Epithelial cell of proximal tubule (primary cell): Measurements from ENCODE around the gene HNRNPC. TPM values are rescaled to one million over a fixed set of nuclear protein-coding genes. Genes with fewer than 3 reads are reported as not detected.
"Not testable (repeated sequence)": the region's sequence is repeated elsewhere in the genome, so short reads cannot be mapped to it uniquely, and the experiment has no call there.

Source experiments
- DNase-seq: peaks from one replicate; pipeline ENCODE4 v3.0.0-alpha.2; 2011; ENCODE audit warnings: low read depth
- H3K4me3 ChIP-seq: 2 replicates; pipeline ENCODE4 v1.5.1; 2011; ENCODE audit warnings: low read depth, mild to moderate bottlenecking, low read length
- total RNA-seq: library from RNA; depleted of rRNA; stranded (reverse); fragments of >200 nt; gene quantifications from 2 replicates; pipeline ENCODE4 v1.2.3, GENCODE V29; 2015
- TF ChIP-seq, protein P1 (sequence below): conservative IDR thresholded peaks from 2 replicates; pipeline ENCODE4 v1.5.1; 2012; ENCODE audit warnings: low read depth, mild to moderate bottlenecking, low read length

The HNRNPC gene
- total RNA-seq, 1 donor from 2014 or later: 755 TPM

DNA sequence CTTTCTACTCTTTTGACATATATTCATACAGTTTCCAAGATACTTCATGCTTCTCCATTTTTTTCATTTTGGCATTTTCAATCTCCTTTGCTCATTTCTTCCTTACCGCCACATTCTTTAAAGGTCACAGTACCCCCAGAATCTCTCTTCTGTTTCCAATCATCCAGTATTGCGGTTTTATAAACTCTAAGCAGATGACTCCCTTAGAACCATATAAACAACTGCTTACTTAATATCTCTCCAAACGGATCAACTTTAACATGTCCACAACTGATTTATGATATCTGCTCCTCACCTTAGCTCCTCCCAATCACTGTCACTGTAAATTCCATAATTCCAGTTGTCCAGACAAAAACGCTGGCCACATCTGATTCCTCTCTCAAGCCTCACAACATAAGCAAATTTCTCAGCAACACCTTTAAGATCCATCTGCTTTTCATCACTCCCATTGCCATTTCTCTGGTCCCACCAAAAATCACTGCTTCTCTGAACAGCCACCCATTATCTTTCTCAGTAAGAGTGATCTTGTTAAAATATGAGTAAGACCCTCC, 49.6 kb downstream of the HNRNPC start:
- TF ChIP-seq, protein P1, sequence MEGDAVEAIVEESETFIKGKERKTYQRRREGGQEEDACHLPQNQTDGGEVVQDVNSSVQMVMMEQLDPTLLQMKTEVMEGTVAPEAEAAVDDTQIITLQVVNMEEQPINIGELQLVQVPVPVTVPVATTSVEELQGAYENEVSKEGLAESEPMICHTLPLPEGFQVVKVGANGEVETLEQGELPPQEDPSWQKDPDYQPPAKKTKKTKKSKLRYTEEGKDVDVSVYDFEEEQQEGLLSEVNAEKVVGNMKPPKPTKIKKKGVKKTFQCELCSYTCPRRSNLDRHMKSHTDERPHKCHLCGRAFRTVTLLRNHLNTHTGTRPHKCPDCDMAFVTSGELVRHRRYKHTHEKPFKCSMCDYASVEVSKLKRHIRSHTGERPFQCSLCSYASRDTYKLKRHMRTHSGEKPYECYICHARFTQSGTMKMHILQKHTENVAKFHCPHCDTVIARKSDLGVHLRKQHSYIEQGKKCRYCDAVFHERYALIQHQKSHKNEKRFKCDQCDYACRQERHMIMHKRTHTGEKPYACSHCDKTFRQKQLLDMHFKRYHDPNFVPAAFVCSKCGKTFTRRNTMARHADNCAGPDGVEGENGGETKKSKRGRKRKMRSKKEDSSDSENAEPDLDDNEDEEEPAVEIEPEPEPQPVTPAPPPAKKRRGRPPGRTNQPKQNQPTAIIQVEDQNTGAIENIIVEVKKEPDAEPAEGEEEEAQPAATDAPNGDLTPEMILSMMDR: no peak
- no peak overlapping the region for H3K4me3 ChIP-seq
- DNase-seq: no peak

DNA sequence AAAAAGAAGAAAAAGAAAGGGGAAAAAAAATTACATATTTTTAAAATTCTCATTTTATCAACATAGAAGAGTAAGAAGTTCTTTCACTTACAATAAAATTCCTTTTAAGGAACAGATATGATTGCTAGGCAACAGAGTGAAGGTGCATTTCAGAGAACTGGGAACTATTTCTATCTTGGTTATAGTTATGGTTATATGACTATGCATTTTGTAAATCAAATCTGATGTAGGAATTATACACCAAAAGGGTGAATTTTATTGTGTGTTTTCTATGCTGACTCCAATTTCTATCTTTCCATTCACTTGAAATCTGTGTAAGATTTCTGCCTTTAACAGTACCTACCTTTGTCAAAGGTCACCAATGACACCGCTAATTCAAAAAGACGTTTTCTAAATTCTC, 50.1 kb downstream of the HNRNPC start:
- no peak overlapping the region for H3K4me3 ChIP-seq
- TF ChIP-seq, protein P1: no peak
- DNase-seq: no peak

DNA sequence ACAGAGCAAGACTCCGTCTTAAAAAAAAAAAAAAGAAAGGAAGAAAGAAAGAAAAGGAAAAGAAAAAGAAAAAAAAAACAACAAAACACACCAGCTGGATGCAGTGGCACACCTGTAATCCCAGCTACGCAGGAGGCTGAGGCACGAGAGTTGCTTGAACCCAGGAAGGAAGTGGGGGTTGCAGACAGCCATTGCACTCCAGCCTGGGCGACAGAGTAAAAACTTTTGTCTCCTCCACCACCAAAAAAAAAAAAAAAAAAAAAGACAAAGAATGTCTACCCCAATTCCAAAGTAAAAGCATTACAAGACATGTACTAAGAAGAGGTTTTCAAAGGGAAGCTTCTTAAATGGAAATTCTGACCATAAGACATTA, 53.4 kb downstream of the HNRNPC start:
- DNase-seq: no peak
- TF ChIP-seq, protein P1: no peak
- H3K4me3 ChIP-seq: no peak overlapping the region

DNA sequence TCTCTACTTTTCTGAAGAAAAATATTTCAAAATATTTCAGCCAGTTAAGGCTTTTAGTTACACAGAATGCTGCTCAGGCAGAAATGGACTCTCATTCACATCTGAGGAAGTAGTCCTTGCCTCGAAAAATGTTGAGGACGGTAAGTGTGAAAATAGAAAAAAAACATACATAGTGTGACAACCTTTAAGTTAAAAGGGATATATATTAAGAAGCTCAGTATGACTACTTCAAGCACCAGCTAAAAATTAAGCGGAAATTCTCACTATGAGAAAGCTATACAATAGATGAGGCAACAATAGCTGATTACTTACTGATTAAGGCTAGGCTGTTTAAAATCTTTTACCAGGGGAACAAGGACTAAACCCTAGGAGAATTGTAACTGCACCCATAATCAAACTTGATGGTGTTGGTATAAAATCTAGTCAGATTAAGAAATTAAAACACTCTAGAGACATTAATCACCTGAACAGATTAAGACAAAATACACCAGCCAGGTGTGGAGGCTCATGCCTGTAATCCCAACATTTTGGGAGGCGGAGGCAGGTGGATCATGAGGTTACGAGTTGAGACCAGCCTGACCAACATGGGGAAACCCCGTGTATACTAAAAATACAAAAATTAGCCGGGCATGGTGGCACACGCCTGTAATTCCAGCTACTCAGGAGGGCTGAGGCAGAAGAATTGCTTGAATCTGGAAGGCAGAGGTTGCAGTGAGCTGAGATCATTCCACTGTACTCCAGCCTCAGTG, 53.9 kb downstream of the HNRNPC start:
- DNase-seq: no peak
- TF ChIP-seq, protein P1: no peak
- H3K4me3 ChIP-seq: no peak overlapping the region

DNA sequence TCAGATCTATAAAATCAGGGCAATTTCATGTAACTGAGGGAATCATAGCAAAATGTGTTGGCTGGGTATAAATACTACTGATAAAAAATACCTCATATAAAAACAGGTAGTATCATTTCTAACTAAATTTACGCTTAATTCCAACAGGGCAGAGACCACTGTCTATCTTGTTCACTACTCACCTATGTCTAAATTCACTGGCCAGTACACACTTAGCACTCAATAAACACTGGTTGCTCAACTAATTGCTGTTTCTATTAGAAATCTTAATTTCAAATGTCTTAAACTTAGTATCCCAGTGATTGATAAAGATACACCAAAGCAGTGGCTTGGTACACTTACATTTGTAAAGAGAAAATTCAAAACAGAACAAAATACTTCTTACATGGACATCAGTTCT, 55.6 kb downstream of the HNRNPC start:
- TF ChIP-seq, protein P1: no peak
- no peak for DNase-seq
- no peak overlapping the region for H3K4me3 ChIP-seq

DNA sequence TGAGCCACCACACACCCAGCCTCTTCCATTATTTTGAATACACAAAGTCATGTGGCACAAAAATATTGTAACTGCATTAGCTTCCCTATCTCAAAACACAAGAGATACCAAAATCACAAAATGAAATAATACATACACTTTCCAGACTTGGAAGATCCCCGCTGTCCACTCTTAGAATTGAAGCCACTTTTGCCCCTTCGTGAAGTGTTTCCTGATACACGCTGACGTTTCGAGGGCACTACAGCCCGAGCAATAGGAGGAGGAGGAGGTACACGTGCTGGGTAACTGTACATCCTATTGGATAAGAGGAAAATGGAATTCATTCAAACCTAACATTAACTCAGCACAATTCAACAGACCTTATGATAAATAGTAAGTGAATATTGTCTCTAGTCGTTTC, 56.4 kb downstream of the HNRNPC start:
- not testable (repeated sequence) for DNase-seq, H3K4me3 ChIP-seq

DNA sequence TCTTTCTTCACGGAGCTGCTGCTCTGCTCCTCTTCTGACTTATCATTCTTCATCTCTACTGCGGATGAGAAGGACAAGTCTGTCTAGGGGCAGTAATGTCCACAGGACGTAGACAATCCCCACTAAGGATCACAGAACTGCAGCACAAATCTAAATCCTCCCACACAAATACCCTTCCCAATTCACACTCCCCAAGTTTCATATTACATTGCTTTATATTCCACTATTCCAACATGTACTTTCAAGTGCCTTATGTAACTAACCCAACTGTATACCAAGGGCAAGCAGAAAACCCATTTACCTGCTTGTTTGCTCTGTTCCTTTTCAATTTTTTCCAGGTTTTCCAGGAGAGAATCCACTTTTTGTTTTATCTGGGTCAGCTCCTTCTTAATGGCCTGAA, 57.7 kb downstream of the HNRNPC start:
- TF ChIP-seq, protein P1: no peak
- DNase-seq: no peak
- H3K4me3 ChIP-seq: no peak overlapping the region
